Naive B cell (primary cell): Measurements from ENCODE around the gene RBAK. TPM values are rescaled to one million over a fixed set of nuclear protein-coding genes. Genes with fewer than 3 reads are reported as not detected.
A peak's percentile ranks its signal among the peaks of the same experiment; 100 is the strongest.
"Not testable (repeated sequence)": the region's sequence is repeated elsewhere in the genome, so short reads cannot be mapped to it uniquely, and the experiment has no call there.

ENCODE experiments used
- ATAC-seq, 2 donors: fragments of 150-1000 bp; cut with Tn5 transposase; 2 replicates each; pipeline ENCODE4 v1.10.0; 2021; ENCODE audit warnings: low read depth in 2 of 2, mild to moderate bottlenecking in 2 of 2, moderate library complexity in 2 of 2
- DNase-seq: peaks from one replicate; pipeline ENCODE4 v3.0.0; 2022
- H3K27ac Mint-ChIP-seq, 6 donors: one replicate each; pipeline ENCODE4 v1.8.0; 2020 to 2022; ENCODE audit warnings: mild to moderate bottlenecking in 6 of 6, mixed read lengths in 6 of 6, moderate library complexity in 5 of 6, inconsistent platforms in 2 of 6
- H3K27me3 Mint-ChIP-seq, 3 donors: one replicate each; pipeline ENCODE4 v1.8.0; 2021 to 2022; ENCODE audit warnings: mixed read lengths in 3 of 3, mild to moderate bottlenecking in 1 of 3
- H3K36me3 Mint-ChIP-seq, 2 donors: one replicate each; pipeline ENCODE4 v1.8.0; 2020 to 2022; ENCODE audit warnings: mixed read lengths in 2 of 2, inconsistent platforms in 1 of 2, mild to moderate bottlenecking in 1 of 2
- H3K4me1 Mint-ChIP-seq, 3 donors: one replicate each; pipeline ENCODE4 v1.8.0; 2020 to 2022; ENCODE audit warnings: mixed read lengths in 3 of 3, inconsistent platforms in 1 of 3, mild to moderate bottlenecking in 1 of 3, moderate library complexity in 1 of 3
- H3K4me3 Mint-ChIP-seq, 8 donors: one replicate each; pipeline ENCODE4 v1.8.0; 2020 to 2022; ENCODE audit warnings: mild to moderate bottlenecking in 8 of 8, mixed read lengths in 8 of 8, moderate library complexity in 8 of 8, inconsistent platforms in 2 of 8
- H3K9me3 Mint-ChIP-seq, 7 donors: one replicate each; pipeline ENCODE4 v1.8.0; 2020 to 2022; ENCODE audit warnings: mixed read lengths in 7 of 7, mild to moderate bottlenecking in 5 of 7, inconsistent platforms in 2 of 7, moderate library complexity in 1 of 7
- polyA plus RNA-seq, 6 donors: library from polyadenylated mRNA; unstranded; fragments of 300-500 nt; fragmentation: Illumina TruSeq; gene quantifications; one replicate each; pipeline ENCODE4 v1.2.3, GENCODE V29; 2021; ENCODE audit warnings: low read depth in 6 of 6

The RBAK gene
- polyA plus RNA-seq, 6 donors from 2014 or later: 2.1 to 7.2 (median 5.1) TPM

DNA sequence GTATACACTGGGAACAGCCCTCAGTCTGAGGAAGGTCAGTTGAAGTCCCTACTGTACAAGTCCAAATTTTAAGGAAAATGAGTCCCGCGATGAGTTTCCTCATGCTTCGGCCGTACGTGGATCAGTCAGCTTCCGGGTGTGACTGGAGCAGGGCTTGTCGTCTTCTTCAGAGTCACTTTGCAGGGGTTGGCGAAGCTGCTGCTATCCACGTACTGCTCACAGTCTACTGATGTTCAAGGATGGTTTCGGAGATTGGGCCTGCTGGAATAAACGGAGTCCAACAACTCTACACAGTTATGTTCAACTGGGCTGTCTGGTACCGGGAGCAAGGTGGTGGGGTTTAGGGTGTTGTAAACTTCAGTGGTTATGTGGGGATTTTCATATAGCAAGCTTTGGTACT lies 22.0 kb upstream of the RBAK start:
- H3K27ac Mint-ChIP-seq, H3K27me3 Mint-ChIP-seq, DNase-seq, H3K4me3 Mint-ChIP-seq, ATAC-seq, H3K4me1 Mint-ChIP-seq: not testable (repeated sequence)
- Mint-ChIP-seq H3K9me3 (peaks cover 6 to 44% (median 31%) of the 10 kb centered on the region in 7 donors), H3K36me3 (peaks cover 30 to 42% of the 10 kb centered on the region in 2 donors)

DNA sequence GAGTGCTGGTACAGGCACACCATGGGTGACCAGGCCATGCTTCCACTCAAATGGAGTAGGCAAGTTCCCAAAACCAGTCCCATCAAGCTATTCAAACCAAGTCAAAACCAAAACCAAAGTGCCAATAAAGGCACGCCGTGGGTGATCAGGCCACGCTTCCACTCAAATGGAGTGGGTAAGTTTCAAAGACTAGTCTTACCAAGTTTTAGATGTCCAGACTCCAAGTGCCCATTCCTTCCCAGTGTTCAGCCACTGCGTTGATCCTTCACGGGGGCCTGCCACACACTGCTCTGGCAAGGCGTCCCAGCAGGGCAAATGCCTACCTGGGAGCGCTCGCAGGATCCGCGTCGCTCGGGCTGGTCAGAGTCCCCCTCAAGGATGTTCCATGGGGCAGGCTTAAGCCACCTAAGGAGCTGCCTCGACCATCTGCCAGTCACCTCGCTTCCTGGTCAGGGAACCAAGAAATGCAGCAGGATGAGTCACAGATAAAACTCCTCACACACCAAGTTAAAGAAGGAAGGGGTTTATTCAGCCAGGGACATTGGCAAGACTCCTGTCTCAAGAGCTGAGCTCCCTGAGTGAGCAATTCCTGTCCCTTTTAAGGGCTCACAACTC lies 17.8 kb upstream of the RBAK start:
- peak overlapping the region in 1 of 6 donors; percentile 83 for H3K27ac Mint-ChIP-seq
- not testable (repeated sequence) for H3K4me3 Mint-ChIP-seq, H3K27me3 Mint-ChIP-seq, H3K4me1 Mint-ChIP-seq, ATAC-seq, DNase-seq
- H3K36me3 Mint-ChIP-seq: peaks cover 15 to 34% of the 10 kb centered on the region in 2 donors
- H3K9me3 Mint-ChIP-seq: peaks cover 6 to 26% (median 21%) of the 10 kb centered on the region in 7 donors

DNA sequence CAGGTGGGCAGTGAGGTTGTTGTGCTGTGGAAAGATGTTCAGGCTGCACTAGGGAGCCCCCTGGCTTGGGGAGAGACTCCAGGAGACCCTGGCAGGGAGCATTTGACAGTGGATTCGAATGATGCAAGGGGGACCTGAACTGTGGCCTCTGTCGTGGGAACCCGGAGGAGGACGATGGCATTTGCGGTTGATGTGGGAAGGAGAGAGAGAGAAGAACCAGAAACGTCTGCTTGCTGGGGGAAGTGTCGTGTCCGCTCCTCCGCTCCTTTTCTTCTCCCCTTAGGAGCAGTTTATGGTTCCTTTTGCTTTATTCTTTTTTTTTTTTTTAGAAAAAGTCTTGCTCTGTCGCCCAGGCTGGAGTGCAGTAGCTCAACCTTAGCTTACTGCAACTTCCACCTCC lies 12.5 kb upstream of the RBAK start:
- H3K4me1 Mint-ChIP-seq, ATAC-seq, H3K27ac Mint-ChIP-seq, H3K27me3 Mint-ChIP-seq, DNase-seq, H3K9me3 Mint-ChIP-seq, H3K36me3 Mint-ChIP-seq: not testable (repeated sequence)
- peak overlapping the region in 1 of 8 donors; percentile 55 for H3K4me3 Mint-ChIP-seq

DNA sequence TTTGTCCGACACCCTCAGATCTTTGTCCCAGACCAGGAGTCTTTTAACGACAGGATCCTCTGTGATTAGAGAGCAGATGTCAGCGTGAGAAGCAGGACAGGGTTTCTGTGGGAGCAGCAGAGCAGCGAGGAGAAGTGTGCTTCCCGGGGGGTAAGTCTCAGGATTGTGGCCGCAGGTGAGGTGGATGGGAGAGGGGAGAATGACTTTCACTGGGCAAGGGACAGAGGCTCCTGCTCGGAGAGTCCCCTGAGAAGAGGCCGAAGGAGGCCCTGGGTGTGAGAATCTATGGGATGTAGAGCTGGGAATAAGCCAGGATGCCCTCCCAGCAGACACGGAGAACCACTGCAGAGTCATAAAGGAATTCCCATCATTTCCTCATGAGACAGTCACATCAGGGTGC lies 10.4 kb upstream of the RBAK start:
- no peak for ATAC-seq
- H3K4me3 Mint-ChIP-seq: peak overlapping the region in 1 of 8 donors; percentile 37
- H3K27ac Mint-ChIP-seq: peak overlapping the region in 1 of 6 donors; percentile 33
- peaks cover 0 to 8% of the 10 kb centered on the region in 2 donors for H3K36me3 Mint-ChIP-seq
- H3K27me3 Mint-ChIP-seq: peaks cover 0 to 7% (median 0%) of the 10 kb centered on the region in 3 donors
- peaks cover 0 to 1% (median 0%) of the 10 kb centered on the region in 7 donors for H3K9me3 Mint-ChIP-seq
- no peak for DNase-seq
- H3K4me1 Mint-ChIP-seq: peaks cover 0 to 7% (median 0%) of the 10 kb centered on the region in 3 donors

DNA sequence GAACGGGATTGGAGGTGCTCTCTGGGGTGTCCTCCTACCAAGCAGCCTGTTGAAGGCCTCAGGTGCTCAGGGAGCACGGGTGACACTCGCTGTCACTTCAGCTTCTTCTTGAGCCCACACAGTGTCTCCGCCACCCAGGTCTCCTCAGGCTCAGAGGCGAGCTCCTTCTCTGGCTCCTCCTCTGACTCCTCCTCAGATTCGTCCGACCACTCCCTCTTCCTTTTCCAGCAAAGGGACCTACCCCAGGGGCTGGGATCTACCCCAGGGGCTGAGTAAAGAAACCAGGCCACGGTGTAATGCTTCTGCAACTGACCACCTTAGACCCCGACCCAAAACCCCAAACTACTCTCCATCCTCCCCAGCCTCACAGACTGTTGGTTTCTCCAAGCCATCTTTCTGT lies 9.2 kb upstream of the RBAK start:
- H3K36me3 Mint-ChIP-seq: peaks cover 0 to 8% of the 10 kb centered on the region in 2 donors

DNA sequence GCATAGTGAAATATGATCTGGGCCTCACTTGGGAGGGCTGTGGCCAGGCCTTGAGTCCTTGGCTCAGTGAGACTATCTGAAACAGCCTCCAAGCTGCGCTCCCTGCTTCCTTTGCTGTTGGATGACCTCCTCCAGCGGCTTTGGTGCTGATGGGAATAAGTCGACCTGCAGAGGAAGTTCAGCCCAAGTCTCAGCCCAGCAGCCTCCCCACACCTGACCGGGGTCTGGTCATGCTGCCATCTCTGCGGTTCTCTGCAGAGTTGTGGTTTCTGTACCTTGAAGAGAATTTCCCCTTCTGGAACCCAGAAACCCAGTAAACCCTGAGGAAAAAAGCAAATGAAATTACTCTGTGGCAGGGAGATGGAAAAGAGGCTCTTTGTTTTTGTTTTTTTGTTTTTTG lies 4.6 kb upstream of the RBAK start:
- Mint-ChIP-seq H3K4me3 (no peak overlapping the region), H3K9me3 (peaks cover 0 to 2% (median 0%) of the 10 kb centered on the region in 7 donors), H3K27ac (no peak overlapping the region), H3K36me3 (peaks cover 0 to 7% of the 10 kb centered on the region in 2 donors), H3K27me3 (no peaks in the 10 kb centered on the region), H3K4me1 (peaks cover 6 to 8% (median 7%) of the 10 kb centered on the region in 3 donors)
- DNase-seq (no peak), ATAC-seq (no peak)

More for the DNA sequence above, 9.2 kb upstream of the RBAK start:
- Mint-ChIP-seq H3K9me3 (peaks cover 0 to 1% (median 0%) of the 10 kb centered on the region in 7 donors), H3K27me3 (peaks cover 0 to 7% (median 0%) of the 10 kb centered on the region in 3 donors), H3K4me3 (peak overlapping the region in 1 of 8 donors; percentile 6), H3K4me1 (peaks cover 0 to 7% (median 0%) of the 10 kb centered on the region in 3 donors), H3K27ac (no peak overlapping the region)
- ATAC-seq (no peak), DNase-seq (no peak)

DNA sequence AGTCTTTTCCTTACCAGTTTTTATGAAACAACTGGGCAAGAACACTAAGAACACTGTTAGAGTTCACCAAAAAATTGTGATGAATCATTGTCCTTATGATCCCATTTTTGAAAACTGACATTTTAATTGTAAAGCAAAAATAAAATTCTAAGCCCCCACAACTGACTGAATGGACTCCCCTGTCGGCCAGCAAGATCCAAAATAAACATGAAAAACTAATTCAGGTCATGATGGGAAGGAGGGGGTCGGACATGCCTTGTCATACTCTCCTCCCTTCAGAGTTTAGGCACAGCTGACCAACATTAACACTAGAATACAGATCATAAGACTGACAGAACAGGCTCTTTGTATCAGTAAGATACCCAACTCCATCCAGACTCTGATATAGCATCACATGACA lies 2.0 kb upstream of the RBAK start:
- peaks cover 0 to 2% (median 0%) of the 10 kb centered on the region in 7 donors for H3K9me3 Mint-ChIP-seq
- ATAC-seq (no peak), DNase-seq (no peak)
- peak overlapping the region in 3 of 8 donors; percentile 30 to 97 (median 41) for H3K4me3 Mint-ChIP-seq
- no peaks in the 10 kb centered on the region for H3K27me3 Mint-ChIP-seq
- H3K36me3 Mint-ChIP-seq: peaks cover 0 to 11% of the 10 kb centered on the region in 2 donors
- H3K27ac Mint-ChIP-seq: no peak overlapping the region
- peaks cover 14 to 20% (median 17%) of the 10 kb centered on the region in 3 donors for H3K4me1 Mint-ChIP-seq

DNA sequence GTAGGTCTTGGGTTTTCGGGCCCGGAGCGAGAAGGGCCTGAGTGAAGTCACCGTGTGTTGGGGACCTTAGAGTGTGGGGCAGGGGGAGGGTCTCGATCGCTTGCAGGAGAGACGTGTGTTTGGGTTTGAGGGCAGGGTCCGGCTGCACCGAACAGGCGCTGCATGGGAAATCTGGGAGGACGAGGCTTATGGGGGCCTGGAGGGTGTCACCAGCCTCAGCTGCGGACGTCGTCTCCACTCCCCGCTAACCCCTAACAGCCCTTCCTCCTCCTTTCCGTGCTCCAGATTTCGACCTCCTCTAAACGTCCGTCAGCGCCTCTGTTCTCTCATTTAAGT lies 705 bp downstream of the RBAK start:
- Mint-ChIP-seq H3K36me3 (peaks cover 9 to 28% of the 10 kb centered on the region in 2 donors), H3K4me3 (peak overlapping the region; percentile 89 to 98 (median 96)), H3K27ac (peak overlapping the region; percentile 47 to 96 (median 90)), H3K4me1 (peaks cover 15 to 26% (median 22%) of the 10 kb centered on the region in 3 donors)
- DNase-seq, ATAC-seq, H3K27me3 Mint-ChIP-seq, H3K9me3 Mint-ChIP-seq: not testable (repeated sequence)

DNA sequence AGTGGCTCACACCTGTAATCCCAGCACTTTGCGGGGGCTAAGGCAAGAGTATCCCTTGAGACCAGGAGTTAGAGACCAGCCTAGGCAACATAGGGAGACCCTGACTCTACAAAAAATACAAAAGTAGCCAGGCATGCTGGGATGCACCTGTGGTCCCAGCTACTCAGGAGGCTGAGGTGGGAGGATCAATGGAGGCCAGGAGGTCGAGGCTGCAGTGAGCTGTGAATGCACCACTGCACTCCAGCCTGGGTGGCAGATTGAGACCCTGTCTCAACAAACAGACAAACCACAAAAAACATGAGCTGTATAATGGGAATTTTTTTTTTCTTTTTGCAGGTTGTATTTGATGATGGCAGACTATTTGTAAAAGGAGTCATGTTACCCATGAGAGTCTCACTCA lies 1.5 kb downstream of the RBAK start:
- ATAC-seq, DNase-seq, H3K27me3 Mint-ChIP-seq, H3K27ac Mint-ChIP-seq: not testable (repeated sequence)
- H3K36me3 Mint-ChIP-seq: peaks cover 17 to 36% of the 10 kb centered on the region in 2 donors
- H3K9me3 Mint-ChIP-seq: peaks cover 6 to 16% (median 13%) of the 10 kb centered on the region in 7 donors
- peaks cover 15 to 26% (median 22%) of the 10 kb centered on the region in 3 donors for H3K4me1 Mint-ChIP-seq
- H3K4me3 Mint-ChIP-seq: peak overlapping the region in 7 of 8 donors; percentile 89 to 97 (median 95)

DNA sequence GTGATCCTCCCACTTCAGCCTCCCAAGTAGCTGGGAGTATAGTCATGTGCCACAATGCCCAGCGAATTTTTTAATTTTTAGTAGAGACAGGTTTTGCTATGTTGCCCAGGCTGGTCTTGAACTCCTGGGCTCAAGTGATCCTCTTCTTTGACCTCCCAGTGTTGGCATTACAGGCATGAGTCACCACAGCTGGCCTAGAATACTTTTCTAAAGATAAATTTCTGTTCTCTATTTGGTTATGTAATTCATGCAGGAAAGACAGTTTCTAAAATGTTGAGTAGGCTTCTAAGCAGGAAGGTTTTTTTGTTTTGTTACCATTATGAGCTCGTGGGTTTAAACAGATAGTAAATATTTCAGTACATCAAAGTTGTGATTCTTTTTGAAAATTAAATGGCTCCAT lies 5.0 kb downstream of the RBAK start:
- Mint-ChIP-seq H3K27me3 (no peaks in the 10 kb centered on the region), H3K4me1 (peaks cover 15 to 23% (median 19%) of the 10 kb centered on the region in 3 donors), H3K9me3 (peaks cover 15 to 42% (median 36%) of the 10 kb centered on the region in 7 donors), H3K27ac (peak overlapping the region in 1 of 6 donors; percentile 17), H3K4me3 (peak overlapping the region in 1 of 8 donors; percentile 57), H3K36me3 (peaks cover 48 to 61% of the 10 kb centered on the region in 2 donors)
- DNase-seq: no peak
- no peak for ATAC-seq

DNA sequence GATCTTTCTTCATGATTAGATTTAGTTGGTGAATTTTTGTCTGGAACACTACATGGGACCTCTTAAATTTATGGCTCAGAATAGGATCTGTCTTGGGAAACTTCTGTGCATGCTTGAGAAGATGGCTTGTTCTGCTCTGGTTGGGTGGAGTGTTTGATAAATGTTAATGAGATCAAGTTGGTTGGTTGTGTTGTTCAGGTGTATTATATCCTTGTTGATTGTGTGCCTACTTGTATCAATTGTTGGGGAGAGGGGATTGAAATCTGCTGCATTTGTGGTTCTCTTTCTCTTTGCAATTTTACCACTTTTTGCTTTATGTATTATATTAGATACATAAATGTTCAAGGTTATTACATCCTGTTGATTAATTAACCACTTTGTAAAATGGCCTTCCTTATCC lies 6.1 kb downstream of the RBAK start:
- H3K4me3 Mint-ChIP-seq, ATAC-seq, DNase-seq, H3K27me3 Mint-ChIP-seq, H3K27ac Mint-ChIP-seq: not testable (repeated sequence)
- H3K36me3 Mint-ChIP-seq: peaks cover 56 to 69% of the 10 kb centered on the region in 2 donors
- peaks cover 19 to 46% (median 40%) of the 10 kb centered on the region in 7 donors for H3K9me3 Mint-ChIP-seq
- peaks cover 9 to 17% (median 12%) of the 10 kb centered on the region in 3 donors for H3K4me1 Mint-ChIP-seq

DNA sequence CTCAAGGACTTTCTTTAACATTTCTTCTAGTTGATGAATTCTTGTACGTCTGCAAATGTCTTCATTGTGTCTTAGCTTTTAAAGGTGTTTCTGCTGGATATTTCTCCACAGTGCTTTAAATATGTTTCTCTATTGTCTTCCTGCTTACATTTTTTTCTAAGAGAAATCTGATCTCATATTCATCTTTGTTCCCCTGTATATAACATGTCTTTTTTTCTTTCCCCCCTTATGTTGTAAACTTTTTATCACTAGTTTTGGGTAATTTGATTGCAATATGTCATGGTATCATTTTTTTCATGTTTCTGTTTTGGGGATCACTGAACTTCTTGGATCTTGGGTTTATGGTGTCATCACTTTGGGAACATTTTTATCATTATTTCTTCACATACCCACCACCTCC lies 7.5 kb downstream of the RBAK start:
- peaks cover 6 to 12% (median 12%) of the 10 kb centered on the region in 3 donors for H3K4me1 Mint-ChIP-seq
- peak overlapping the region in 1 of 6 donors; percentile 30 for H3K27ac Mint-ChIP-seq
- peak overlapping the region in 1 of 8 donors; percentile 12 for H3K4me3 Mint-ChIP-seq
- peaks cover 66 to 82% of the 10 kb centered on the region in 2 donors for H3K36me3 Mint-ChIP-seq
- peaks cover 23 to 52% (median 44%) of the 10 kb centered on the region in 7 donors for H3K9me3 Mint-ChIP-seq
- ATAC-seq (no peak), DNase-seq (no peak)
- no peaks in the 10 kb centered on the region for H3K27me3 Mint-ChIP-seq

DNA sequence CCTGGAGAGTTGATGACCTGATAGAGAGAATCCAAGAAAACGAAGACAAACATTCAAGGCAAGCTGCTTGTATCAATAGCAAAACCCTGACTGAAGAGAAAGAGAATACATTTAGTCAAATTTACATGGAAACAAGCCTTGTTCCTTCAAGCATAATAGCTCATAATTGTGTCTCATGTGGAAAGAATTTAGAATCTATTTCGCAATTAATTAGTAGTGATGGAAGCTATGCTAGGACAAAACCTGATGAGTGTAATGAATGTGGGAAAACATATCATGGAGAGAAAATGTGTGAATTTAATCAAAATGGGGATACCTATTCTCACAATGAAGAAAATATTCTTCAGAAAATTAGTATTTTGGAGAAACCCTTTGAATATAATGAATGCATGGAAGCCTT lies 18.0 kb downstream of the RBAK start:
- no peak for ATAC-seq
- H3K9me3 Mint-ChIP-seq: peaks cover 13 to 97% (median 93%) of the 10 kb centered on the region in 7 donors
- H3K36me3 Mint-ChIP-seq: peaks cover 60 to 81% of the 10 kb centered on the region in 2 donors
- no peak for DNase-seq
- no peaks in the 10 kb centered on the region for H3K27me3 Mint-ChIP-seq
- no peak overlapping the region for H3K4me3 Mint-ChIP-seq
- H3K4me1 Mint-ChIP-seq: peaks cover 0 to 5% (median 0%) of the 10 kb centered on the region in 3 donors
- H3K27ac Mint-ChIP-seq: no peak overlapping the region
